Gastroesophageal sphincter (tissue), 3 donors: ENCODE results near the gene YPEL3.

Source experiments
- POLR2A ChIP-seq, 2 donors: fragments of 450-650 bp; IDR thresholded peaks; one replicate each; pipeline ENCODE4 v1.6.1; 2017; ENCODE audit warnings: antibody characterized with exemption in 2 of 2, mild to moderate bottlenecking in 2 of 2, moderate library complexity in 1 of 2
- POLR2AphosphoS5 ChIP-seq: sonication (generic); formaldehyde crosslinking; IDR thresholded peaks from one replicate; pipeline ENCODE4 v1.6.1; 2017; ENCODE audit warnings: antibody characterized with exemption
- TF ChIP-seq, protein P1 (sequence below), 4 experiments: fragments of 200-600 bp in 2 of 4; fragments of 450-650 bp in 2 of 4; sonication (generic) in 1 of 4; IDR thresholded peaks; one replicate each; pipeline ENCODE4 v1.5.1; 2017 to 2019; ENCODE audit warnings: antibody characterized with exemption in 4 of 4, mild to moderate bottlenecking in 2 of 4, moderate library complexity in 2 of 4

DNA sequence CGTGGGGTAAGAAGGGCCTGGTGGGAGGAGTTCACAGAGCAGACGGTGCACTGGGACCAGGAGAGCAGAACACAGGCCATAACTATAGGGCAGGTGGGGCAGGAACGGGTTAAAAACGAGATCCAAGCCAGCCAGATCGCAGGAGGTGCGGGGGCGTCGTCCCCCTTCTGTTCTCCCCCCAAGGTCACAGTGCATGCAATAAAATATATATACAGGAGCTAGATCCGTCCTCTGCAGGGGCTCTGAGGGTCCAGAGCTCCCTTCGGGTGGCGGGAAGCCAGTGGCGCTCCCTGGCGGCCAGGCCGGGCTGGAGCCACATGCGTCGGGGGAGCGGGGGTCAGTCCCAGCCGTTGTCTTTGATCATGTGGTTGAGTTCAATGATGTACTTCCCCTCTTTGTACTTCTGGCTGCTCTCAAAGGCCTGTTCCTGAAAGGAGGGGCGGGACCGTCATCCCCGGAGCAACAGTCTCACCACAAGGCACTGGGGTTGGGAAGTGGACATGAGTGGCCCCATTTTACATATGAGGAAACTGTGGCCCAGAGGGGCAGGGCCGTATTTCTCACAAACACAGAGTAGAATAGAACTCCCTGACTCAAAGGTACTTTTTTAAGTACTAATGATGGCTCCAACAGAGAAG lies 3.5 kb downstream of the YPEL3 start:
- TF ChIP-seq, protein P1, sequence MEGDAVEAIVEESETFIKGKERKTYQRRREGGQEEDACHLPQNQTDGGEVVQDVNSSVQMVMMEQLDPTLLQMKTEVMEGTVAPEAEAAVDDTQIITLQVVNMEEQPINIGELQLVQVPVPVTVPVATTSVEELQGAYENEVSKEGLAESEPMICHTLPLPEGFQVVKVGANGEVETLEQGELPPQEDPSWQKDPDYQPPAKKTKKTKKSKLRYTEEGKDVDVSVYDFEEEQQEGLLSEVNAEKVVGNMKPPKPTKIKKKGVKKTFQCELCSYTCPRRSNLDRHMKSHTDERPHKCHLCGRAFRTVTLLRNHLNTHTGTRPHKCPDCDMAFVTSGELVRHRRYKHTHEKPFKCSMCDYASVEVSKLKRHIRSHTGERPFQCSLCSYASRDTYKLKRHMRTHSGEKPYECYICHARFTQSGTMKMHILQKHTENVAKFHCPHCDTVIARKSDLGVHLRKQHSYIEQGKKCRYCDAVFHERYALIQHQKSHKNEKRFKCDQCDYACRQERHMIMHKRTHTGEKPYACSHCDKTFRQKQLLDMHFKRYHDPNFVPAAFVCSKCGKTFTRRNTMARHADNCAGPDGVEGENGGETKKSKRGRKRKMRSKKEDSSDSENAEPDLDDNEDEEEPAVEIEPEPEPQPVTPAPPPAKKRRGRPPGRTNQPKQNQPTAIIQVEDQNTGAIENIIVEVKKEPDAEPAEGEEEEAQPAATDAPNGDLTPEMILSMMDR (IDR thresholded peaks at IDR 0.05), result peak in 3 of 4 experiments; percentile 47 to 67 (median 66)
- peak in 1 of 2 donors; percentile 31 for TF ChIP-seq POLR2A (IDR thresholded peaks at IDR 0.05)
- TF ChIP-seq POLR2AphosphoS5, result peak; percentile 51
